ENCODE results near the gene ZIM2.

ZIM2 gene

GRCh38 chr19:56806639-56807038 is 33.9 kb downstream of the ZIM2 start:
- no peak for DNase-seq

- no peak for DNase-seq
Measured at GRCh38 chr19:56778351-56778750, 62.2 kb downstream of the ZIM2 start.

GRCh38 chr19:56769650-56770049 is 70.9 kb downstream of the ZIM2 start:
- DNase-seq, result no peak

- no peak for DNase-seq
Measured at GRCh38 chr19:56765137-56765536, 75.4 kb downstream of the ZIM2 start.

- DNase-seq, result no peak
Measured at GRCh38 chr19:56764196-56764695, 76.3 kb downstream of the ZIM2 start.

GRCh38 chr19:56760842-56761241 is 79.7 kb downstream of the ZIM2 start:
- DNase-seq, result no peak

- no peak for DNase-seq
Measured at GRCh38 chr19:56759531-56759930, 81.0 kb downstream of the ZIM2 start.

GRCh38 chr19:56751078-56751489 is 89.4 kb downstream of the ZIM2 start:
- no peak for DNase-seq

- no peak for DNase-seq
Measured at GRCh38 chr19:56750658-56751057, 89.9 kb downstream of the ZIM2 start.

GRCh38 chr19:56748378-56748777 is 92.1 kb downstream of the ZIM2 start:
- DNase-seq, result no peak

GRCh38 chr19:56746367-56746766 is 94.2 kb downstream of the ZIM2 start:
- no peak for DNase-seq

GRCh38 chr19:56740501-56740900 is 100.0 kb downstream of the ZIM2 start:
- DNase-seq, result no peak

- no peak for DNase-seq
Measured at GRCh38 chr19:56736571-56736970, 104.0 kb downstream of the ZIM2 start.

GRCh38 chr19:56732976-56733375 is 107.5 kb downstream of the ZIM2 start:
- DNase-seq, result no peak

- no peak for DNase-seq
Measured at GRCh38 chr19:56727677-56728076, 112.8 kb downstream of the ZIM2 start.

GRCh38 chr19:56725829-56726424 is 114.6 kb downstream of the ZIM2 start:
- DNase-seq, result no peak

All from DMS79 treated with DMSO at 0.1 percent for 48 hours (cell line).